Esophagus (tissue), 2 donors: ENCODE results near the gene MARK2. TPM values are rescaled to one million over a fixed set of nuclear protein-coding genes. Genes with fewer than 3 reads are reported as not detected.
"Not testable (repeated sequence)": the region's sequence is repeated elsewhere in the genome, so short reads cannot be mapped to it uniquely, and the experiment has no call there.

Source experiments
- H3K27ac ChIP-seq, 2 donors: one replicate each; pipeline ENCODE4 v1.5.1; 2013; ENCODE audit warnings: low read depth in 2 of 2, mild to moderate bottlenecking in 2 of 2, inconsistent platforms in 1 of 2, low read length in 1 of 2, moderate library complexity in 1 of 2
- H3K27me3 ChIP-seq, 2 donors: one replicate each; pipeline ENCODE4 v1.6.1; 2013; ENCODE audit warnings: low read length in 2 of 2, control low read depth in 1 of 2, mild to moderate bottlenecking in 1 of 2; ENCODE audit not compliant: insufficient read depth in 2 of 2, control insufficient read depth in 1 of 2
- H3K36me3 ChIP-seq, 2 donors: one replicate each; pipeline ENCODE4 v1.6.1; 2013; ENCODE audit warnings: low read length in 1 of 2; ENCODE audit not compliant: control insufficient read depth in 2 of 2, insufficient read depth in 2 of 2
- H3K4me1 ChIP-seq, 2 donors: one replicate each; pipeline ENCODE4 v1.6.1; 2013; ENCODE audit warnings: low read length in 1 of 2; ENCODE audit not compliant: control insufficient read depth in 2 of 2, insufficient read depth in 2 of 2
- H3K4me3 ChIP-seq, 2 donors: one replicate each; pipeline ENCODE4 v1.5.1; 2013; ENCODE audit warnings: low read length in 2 of 2, mild to moderate bottlenecking in 2 of 2, low read depth in 1 of 2, moderate library complexity in 1 of 2
- H3K9me3 ChIP-seq, 2 donors: one replicate each; pipeline ENCODE4 v1.6.1; 2013; ENCODE audit warnings: mild to moderate bottlenecking in 2 of 2, low read depth in 1 of 2, low read length in 1 of 2, moderate library complexity in 1 of 2; ENCODE audit not compliant: control insufficient read depth in 2 of 2, insufficient read depth in 1 of 2
- WGBS, 2 donors: extraction: QIAGEN DNeasy Blood & Tissue Kit; methylation state at CpG; one replicate each; pipeline ENCODE4 v1.1.7; 2013; 5-methylcytosine and 5-hydroxymethylcytosine counted together
- polyA plus RNA-seq, 2 donors: library from polyadenylated mRNA; stranded (reverse); fragments of 200-250 nt; gene quantifications; one replicate each; pipeline ENCODE4 v1.2.3, GENCODE V29; 2013
- donor health status: healthy with polysubstance abuse.
- donor health status: Bipolar disorder and iron deficiency.

Gene MARK2
- polyA plus RNA-seq, result 10 to 100 TPM; 29.5 to 29.9 TPM

DNA sequence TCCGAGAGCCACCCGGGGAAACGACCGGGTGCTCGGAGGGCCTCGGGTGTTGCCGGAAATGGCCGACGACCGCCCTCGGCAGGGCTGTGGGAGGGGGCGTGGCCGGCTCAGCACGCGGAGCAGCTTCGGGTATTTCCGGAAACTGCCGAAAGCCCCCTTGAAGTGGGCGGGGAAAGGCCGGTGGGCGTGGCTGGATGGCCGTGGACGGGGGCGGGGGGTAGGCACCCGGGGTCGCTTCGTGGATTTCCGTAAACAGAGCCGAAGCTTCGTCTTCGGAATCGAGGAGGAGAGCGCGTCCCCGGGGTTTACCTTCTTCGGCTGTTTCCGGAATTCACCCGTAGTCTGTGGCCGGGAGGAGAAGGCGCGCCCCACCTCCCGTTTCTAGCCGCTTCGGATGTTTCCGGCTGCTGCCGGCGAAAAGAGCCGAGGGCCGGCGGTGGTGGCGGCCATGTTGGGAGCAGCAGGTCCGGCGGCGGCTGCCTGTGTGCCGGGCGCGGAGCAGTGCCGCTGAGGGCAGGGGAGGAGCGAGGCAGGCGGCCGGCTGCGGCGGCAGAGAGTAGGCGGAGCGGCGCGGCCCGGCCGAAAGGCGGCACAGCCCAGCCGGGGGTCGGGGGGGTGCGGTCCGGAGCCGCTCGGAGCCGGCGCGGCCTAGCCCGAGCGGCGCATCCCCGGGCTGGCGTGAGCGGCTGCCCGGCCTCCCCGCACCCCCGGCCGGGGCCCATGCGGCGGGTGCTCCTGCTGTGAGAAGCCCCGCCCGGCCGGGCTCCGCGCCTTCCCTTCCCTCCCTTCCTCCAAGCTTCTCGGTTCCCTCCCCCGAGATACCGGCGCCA is at the start of gene MARK2:
Gene MARK2, plus strand, starts transcription at position 433 of the 830 bp plus-strand sequence. Its CDS starts 397 bp downstream, at position 830.
- Histone ChIP-seq H3K9me3 (no peaks in the 10 kb centered on the region), H3K4me1 (peaks cover 0 to 3% of the 10 kb centered on the region in 2 donors), H3K27ac (peak within 1 kb of the TSS; percentile 90 to 95), H3K4me3 (peak within 1 kb of the TSS; percentile 87 to 90), H3K36me3 (peaks cover 0 to 2% of the 10 kb centered on the region in 2 donors), H3K27me3 (no peaks in the 10 kb centered on the region)
- whole genome bisulfite sequencing, 2 donors, result 0 to 1% methylated on average over 74 to 100 of the region's 100 CpGs

DNA sequence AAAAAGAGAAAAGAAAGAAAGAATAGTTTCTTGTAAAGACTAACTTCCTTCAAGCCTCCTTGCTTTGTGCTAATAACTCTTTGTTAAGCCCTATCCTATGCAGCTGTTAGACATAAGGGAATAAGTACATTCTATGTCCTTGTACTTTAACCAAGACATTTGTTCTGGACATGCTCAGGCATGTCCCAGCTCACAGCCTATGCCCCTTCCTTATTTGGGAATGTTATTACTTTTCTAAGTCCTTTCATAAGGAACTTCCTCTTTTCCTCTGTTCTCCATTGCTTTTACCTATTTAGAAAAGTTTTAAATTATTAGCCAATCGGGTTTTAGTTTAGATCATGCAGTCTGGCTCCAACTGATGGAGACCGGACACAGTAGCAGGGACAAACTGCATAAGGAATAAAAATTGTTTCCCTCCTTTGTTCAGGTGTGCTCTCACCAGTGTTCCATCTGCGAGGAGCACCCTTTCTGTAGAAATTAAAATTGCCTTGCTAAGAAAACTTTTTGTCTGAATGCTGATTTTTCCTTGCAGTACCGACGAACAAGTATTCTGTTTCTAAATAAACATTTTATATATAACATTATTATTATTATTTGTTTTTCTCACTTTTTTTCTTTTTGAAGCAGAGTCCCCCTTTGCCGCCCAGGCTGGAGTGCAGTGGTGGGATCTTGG is 47.3 kb upstream of the MARK2 start:
- WGBS, 2 donors, result 91 to 95% methylated on average over 6 of the region's 6 CpGs
- H3K4me3 ChIP-seq, result no peak overlapping the region
- H3K27me3 ChIP-seq, result no peaks in the 10 kb centered on the region
- H3K27ac ChIP-seq, result no peak overlapping the region
- no peaks in the 10 kb centered on the region for H3K4me1 ChIP-seq
- H3K36me3 ChIP-seq, result no peaks in the 10 kb centered on the region
- peaks cover 0 to 3% of the 10 kb centered on the region in 2 donors for H3K9me3 ChIP-seq

DNA sequence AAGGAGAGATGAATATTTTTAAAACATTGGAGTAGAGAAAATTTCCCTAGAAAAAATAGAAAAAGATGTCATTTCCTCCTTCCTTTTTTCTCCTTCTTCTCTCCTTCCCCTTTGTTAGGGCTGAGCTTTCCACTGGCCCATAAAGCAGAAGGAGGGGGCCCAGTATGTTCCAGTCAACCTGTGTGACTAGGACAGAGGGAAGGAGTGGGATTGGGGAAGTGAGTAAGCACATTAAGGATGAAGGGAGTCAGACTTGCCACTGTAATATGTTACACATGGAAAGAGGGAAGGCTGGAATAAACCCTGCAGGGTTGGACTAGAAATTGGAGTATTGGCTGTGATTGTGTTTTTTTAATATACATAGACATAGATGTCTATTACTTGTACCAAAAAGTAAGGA is 45.7 kb upstream of the MARK2 start:
- Histone ChIP-seq H3K4me1 (no peaks in the 10 kb centered on the region), H3K27me3 (no peaks in the 10 kb centered on the region), H3K9me3 (peaks cover 0 to 3% of the 10 kb centered on the region in 2 donors), H3K4me3 (no peak overlapping the region), H3K36me3 (no peaks in the 10 kb centered on the region), H3K27ac (no peak overlapping the region)

DNA sequence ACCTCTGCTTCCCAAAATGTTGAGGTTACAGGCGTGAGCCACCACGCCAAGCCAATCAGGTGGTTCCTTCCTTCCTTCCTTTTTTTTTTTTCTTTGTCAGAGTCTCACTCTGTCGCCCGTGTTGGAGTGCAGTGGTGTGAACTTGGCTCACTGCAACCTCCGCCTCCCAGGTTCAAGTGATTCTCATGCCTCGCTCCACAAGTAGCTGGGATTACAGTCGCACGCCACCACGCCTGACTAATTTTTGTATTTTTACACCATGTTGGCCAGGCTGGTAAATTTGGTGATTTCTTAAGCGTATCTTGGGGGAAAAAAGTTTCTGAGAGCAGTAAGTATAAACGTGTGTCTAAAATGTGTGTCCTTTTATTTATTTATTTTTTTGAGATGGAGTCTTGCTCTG is 43.8 kb upstream of the MARK2 start:
- Histone ChIP-seq H3K4me1 (no peaks in the 10 kb centered on the region), H3K9me3 (peaks cover 0 to 3% of the 10 kb centered on the region in 2 donors), H3K4me3 (no peak overlapping the region), H3K36me3 (no peaks in the 10 kb centered on the region), H3K27ac (no peak overlapping the region), H3K27me3 (no peaks in the 10 kb centered on the region)
- WGBS, 2 donors, result 81 to 85% methylated on average over 11 of the region's 11 CpGs

DNA sequence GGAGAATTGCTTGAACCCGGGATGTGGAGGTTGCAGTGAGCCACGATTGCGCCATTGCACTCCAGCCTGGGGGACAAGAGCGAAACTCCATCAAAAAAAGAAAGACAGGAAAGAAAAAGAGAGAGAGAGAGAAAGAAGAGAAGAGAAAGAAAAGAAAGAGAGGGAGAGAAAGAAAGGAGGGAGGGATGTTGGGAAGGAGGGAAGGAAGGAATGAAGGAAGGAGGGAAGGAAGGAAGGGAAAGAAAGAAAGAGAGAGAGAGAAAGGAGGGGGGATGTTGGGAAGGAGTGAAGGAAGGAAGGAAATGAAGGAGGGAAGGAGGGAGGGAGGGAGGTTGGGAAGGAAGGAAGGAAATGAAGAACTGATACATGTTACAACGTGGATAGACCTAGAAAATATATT is 38.0 kb upstream of the MARK2 start:
- Histone ChIP-seq H3K4me1 (peaks cover 0 to 2% of the 10 kb centered on the region in 2 donors), H3K27me3 (no peaks in the 10 kb centered on the region), H3K27ac (no peak overlapping the region), H3K9me3 (no peaks in the 10 kb centered on the region), H3K4me3 (no peak overlapping the region), H3K36me3 (no peaks in the 10 kb centered on the region)
- 87 to 90% methylated on average over 5 of the region's 5 CpGs for WGBS, 2 donors

DNA sequence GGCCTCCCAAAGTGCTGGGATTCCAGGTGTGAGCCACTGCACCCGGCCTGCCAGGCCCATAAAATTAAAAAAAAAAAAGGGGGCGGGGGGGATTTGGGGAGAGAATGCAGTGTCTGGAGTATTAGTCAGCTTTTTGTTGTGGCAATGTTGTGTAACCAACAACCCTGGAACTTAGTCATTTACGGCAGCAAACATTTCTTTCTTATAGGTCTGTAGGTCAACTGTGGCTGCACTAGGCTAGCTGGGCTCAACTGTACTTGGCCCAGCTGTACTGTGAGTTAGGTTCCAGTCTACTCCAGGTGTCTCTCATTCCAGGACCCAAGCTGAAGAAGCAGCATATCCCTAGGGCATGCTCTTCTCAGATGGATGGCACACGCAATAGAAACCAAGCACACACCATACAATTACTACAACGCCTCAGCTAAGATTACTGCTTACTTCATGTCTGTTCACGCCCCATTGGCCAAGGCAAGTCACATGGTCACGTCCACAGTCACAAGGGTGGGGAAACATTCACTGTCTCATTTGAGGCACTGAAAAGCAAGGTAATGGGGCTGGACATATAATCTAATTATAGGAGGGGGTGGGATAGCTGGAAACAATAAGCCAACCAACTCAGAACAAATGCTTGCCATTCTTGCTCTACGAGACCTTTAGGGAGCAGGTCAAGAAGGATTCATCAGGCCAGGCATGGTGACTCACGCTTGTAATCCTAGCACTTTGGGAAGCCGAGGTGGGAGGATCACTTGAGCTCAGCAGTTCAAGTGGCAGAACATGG is 36.1 kb upstream of the MARK2 start:
- 59 to 69% methylated on average over 10 of the region's 10 CpGs for WGBS, 2 donors
- Histone ChIP-seq H3K27ac (peak overlapping the region; percentile 95 to 98), H3K27me3 (no peaks in the 10 kb centered on the region), H3K9me3 (no peaks in the 10 kb centered on the region), H3K4me1 (peaks cover 0 to 2% of the 10 kb centered on the region in 2 donors), H3K36me3 (no peaks in the 10 kb centered on the region), H3K4me3 (no peak overlapping the region)

DNA sequence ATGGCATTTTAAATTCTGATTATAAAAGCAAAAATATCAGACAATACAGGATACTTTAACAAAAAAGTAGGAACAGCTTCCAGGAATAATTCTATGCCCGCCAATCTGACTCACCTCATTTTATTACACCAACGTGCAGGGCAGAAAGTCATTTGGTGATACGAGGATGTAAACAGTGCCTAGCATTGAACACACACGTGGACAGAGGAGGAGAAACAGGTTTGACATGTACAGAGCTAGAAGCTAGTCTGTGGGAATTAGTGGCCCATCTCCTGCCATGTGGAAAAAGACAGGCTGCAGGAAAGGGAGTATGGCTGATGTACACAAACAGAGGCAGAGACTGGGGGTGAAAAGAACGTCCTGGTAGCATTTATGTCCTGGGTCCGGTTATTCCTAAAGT is 34.7 kb upstream of the MARK2 start:
- peaks cover 0 to 2% of the 10 kb centered on the region in 2 donors for H3K4me1 ChIP-seq
- no peaks in the 10 kb centered on the region for H3K9me3 ChIP-seq
- H3K36me3 ChIP-seq, result no peaks in the 10 kb centered on the region
- no peaks in the 10 kb centered on the region for H3K27me3 ChIP-seq
- WGBS, 2 donors, result 43 to 49% methylated on average over 6 of the region's 6 CpGs
- H3K27ac ChIP-seq, result peak overlapping the region; percentile 95 to 98
- H3K4me3 ChIP-seq, result no peak overlapping the region

DNA sequence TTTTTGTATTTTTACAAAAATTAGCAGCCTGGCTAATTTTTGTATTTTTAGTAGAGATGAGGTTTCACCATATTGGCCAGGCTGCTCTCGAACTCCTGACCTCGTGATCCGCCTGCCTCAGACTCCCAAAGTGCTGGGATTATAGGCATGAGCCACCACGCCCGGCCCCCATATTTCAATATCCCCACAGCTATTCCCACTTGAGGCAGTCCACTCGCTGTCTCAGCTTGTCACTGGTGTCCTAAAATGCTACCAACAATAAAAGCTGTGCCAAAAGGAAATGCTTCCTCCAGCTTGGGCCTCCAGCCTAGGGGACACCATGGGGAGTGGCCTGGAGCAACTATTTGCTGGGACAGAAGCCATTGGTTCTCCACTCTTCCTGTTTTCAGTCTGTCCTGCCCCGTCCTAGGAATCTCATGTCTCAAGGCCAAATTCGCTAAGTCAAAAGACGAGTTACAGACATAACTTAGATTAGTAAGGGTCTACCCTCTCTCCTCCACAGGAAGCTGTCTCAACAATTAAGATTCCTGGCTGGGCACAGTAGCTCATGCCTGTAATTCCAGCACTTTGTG is 33.0 kb upstream of the MARK2 start:
- Histone ChIP-seq H3K27ac (no peak overlapping the region), H3K27me3 (no peaks in the 10 kb centered on the region), H3K4me1 (peaks cover 0 to 2% of the 10 kb centered on the region in 2 donors), H3K9me3 (no peaks in the 10 kb centered on the region), H3K4me3 (no peak overlapping the region), H3K36me3 (no peaks in the 10 kb centered on the region)
- 75 to 88% methylated on average over 9 of the region's 9 CpGs for WGBS, 2 donors

DNA sequence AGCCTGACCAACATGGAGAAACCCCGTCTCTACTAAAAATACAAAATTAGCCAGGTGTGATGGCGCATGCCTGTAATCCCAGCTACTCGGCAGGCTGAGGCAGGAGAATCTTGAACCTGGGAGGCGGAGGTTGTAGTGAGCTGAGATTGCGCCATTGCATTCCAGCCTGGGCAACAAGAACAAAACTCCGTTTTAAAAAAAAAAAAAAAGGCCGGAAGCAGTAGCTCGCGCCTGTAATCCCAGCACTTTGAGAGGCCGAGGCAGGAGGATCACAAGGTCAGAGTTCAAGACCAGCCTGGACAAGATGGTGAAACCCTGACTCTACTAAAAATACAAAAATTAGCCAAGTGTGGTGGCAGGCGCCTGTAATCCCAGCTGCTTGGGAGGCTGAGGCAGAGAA is 28.5 kb upstream of the MARK2 start:
- H3K27ac ChIP-seq, H3K4me1 ChIP-seq, H3K36me3 ChIP-seq, H3K4me3 ChIP-seq, H3K27me3 ChIP-seq, H3K9me3 ChIP-seq: not testable (repeated sequence)
- WGBS, 2 donors, result 89 to 93% methylated on average over 11 of the region's 11 CpGs
